GM10847 (cell line): ENCODE results near the gene WDR62.

Experiments used
- POLR2A ChIP-seq: IDR thresholded peaks from 2 replicates; pipeline ENCODE4 v1.6.1; 2011; ENCODE audit not compliant: insufficient read length; ENCODE audit errors: extremely low read depth

The WDR62 gene

GRCh38 chr19:36028313-36029041 is 26.2 kb upstream of the WDR62 start:
- TF ChIP-seq POLR2A: no peak

- no peak for TF ChIP-seq POLR2A
Measured at GRCh38 chr19:36030264-36031148, 24.2 kb upstream of the WDR62 start.

- no peak for TF ChIP-seq POLR2A
Measured at GRCh38 chr19:36031308-36031707, 23.4 kb upstream of the WDR62 start.

- TF ChIP-seq POLR2A: no peak
Measured at GRCh38 chr19:36032251-36033104, 22.2 kb upstream of the WDR62 start, which contains the start of gene CLIP3. Gene CLIP3 (minus strand): TSS chr19:36032873. CDS start chr19:36032357, 516 bp downstream.

GRCh38 chr19:36040495-36040894 is 14.2 kb upstream of the WDR62 start:
- no peak for TF ChIP-seq POLR2A

GRCh38 chr19:36041831-36042230 is 12.9 kb upstream of the WDR62 start:
- no peak for TF ChIP-seq POLR2A

GRCh38 chr19:36043952-36044351 is 10.7 kb upstream of the WDR62 start:
- TF ChIP-seq POLR2A: no peak

GRCh38 chr19:36046443-36047050 is 8.2 kb upstream of the WDR62 start:
- no peak for TF ChIP-seq POLR2A

GRCh38 chr19:36047835-36048234 is 6.9 kb upstream of the WDR62 start:
- no peak for TF ChIP-seq POLR2A

- no peak for TF ChIP-seq POLR2A
Measured at GRCh38 chr19:36049080-36049698, 5.5 kb upstream of the WDR62 start.

GRCh38 chr19:36051236-36051635 is 3.5 kb upstream of the WDR62 start:
- TF ChIP-seq POLR2A: no peak

GRCh38 chr19:36051637-36052036 is 3.1 kb upstream of the WDR62 start:
- no peak for TF ChIP-seq POLR2A

- TF ChIP-seq POLR2A: peak; percentile 42
Measured at GRCh38 chr19:36054119-36054732, 471 bp upstream of the WDR62 start, which contains the start of gene THAP8. Gene THAP8 (minus strand): TSS chr19:36054285. CDS start chr19:36054217, 68 bp downstream.
